ENCODE measurements around the gene CYTH4.

Gene CYTH4

DNA sequence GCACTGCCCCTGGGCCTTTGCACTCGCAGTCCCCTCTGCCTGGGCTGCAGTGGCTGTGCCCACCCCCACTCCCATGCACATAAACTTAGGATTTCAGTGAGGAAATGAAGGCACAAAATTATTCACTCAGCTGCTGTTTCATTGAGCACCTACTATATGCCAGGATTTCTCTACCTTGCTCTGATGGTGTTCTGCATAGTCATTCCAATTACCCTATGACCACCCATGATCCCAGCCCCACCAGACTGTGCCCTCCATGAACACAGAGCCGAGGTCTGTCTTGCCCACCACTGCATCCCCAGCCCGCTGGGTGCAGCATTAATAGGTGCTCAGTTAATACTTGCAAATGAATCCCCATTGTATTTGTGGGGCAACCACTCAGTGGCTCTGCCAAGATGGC, 10.9 kb downstream of the CYTH4 start:
- no peak for DNase-seq

DNA sequence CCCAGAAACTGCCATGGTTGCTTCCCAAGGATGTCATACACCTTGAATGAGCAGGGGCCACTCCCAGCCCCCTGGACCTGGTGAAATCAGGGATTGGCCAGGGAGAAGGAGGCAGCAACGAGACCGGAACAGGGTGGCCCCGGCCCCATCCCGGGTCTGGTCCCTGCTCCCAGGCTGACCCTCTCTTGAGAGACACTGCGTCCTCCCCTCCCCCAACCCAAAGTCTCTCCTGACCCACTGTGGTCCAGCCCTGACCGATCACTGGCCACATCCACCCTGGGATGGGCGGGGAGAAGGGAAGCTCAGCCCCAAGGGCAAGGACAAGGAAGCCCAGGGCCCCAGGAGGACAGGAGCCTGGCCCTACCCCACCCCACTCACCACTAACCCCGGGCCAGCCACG, 12.4 kb downstream of the CYTH4 start:
- no peak for DNase-seq

DNA sequence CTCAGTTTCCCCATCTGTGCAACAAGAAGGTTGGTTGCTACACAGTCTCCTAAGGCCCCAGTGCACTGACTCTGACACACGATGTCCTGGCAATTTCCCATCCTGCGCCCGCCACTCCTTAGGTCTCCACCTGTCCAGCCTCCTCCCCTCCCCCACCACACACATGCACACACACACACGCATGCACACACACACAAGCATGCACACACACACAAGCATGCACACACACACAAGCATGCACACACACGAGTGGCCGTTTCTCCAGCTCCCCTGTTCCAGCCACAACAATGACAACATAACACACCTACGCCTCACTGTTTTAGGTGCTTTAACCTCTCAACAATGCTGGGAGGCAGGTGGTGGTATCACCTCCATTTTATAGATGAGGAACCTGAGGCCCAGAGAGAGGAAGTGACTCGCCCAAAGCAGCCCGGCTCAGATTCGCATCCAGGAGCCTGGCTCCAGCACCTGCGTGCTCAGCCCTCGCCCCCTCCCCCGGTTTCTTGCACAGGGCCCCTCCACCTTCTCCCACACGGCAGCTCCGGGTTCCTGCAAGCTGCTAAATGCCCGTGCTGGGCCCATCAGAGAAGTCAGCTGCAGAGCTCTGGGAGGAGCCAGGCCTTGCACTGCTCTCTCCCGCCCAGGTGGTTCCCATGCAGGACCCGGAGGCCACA, 13.0 kb downstream of the CYTH4 start:
- DNase-seq: no peak

GRCh38 chr22:37295946-37296345, 13.6 kb downstream of the CYTH4 start:
- no peak for DNase-seq

GRCh38 chr22:37298748-37299495, 16.6 kb downstream of the CYTH4 start:
- DNase-seq: no peak

- DNase-seq: no peak
Measured at GRCh38 chr22:37299969-37300509, 17.7 kb downstream of the CYTH4 start.

GRCh38 chr22:37300551-37301017, 18.3 kb downstream of the CYTH4 start:
- no peak for DNase-seq

DNA sequence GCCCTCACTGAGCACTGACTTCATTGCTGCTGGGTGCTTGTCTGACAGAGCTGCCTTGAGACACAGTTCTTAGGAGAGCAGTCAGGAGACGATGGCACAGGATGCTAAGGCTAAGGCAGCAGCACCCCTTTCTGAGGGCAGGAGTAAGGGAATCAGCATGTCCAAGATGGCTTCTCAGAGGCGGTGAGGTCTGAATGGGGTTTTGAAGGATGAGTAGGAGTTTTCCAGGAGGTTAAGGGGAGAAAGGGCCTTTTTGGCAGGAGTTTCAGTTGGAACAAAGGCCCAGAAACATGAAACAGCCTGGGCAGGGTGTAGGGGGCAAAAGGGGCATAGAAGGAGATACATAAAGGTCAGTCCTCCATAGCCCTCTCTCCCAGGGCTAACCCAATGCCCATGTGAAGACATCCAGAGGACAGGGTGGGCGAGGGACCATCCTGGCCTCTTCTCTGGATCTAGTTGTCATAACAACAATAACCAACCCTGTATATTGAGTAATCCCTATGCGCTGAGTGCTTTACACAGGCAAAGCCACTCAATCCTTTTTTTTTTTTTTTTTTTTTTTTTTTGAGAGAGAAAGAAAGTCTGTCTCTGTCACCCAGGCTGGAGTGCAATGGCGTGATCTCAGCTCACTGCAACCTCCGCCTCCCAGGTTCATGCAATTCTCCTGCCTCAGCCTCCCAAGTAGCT, 19.0 kb downstream of the CYTH4 start:
- DNase-seq: no peak

DNA sequence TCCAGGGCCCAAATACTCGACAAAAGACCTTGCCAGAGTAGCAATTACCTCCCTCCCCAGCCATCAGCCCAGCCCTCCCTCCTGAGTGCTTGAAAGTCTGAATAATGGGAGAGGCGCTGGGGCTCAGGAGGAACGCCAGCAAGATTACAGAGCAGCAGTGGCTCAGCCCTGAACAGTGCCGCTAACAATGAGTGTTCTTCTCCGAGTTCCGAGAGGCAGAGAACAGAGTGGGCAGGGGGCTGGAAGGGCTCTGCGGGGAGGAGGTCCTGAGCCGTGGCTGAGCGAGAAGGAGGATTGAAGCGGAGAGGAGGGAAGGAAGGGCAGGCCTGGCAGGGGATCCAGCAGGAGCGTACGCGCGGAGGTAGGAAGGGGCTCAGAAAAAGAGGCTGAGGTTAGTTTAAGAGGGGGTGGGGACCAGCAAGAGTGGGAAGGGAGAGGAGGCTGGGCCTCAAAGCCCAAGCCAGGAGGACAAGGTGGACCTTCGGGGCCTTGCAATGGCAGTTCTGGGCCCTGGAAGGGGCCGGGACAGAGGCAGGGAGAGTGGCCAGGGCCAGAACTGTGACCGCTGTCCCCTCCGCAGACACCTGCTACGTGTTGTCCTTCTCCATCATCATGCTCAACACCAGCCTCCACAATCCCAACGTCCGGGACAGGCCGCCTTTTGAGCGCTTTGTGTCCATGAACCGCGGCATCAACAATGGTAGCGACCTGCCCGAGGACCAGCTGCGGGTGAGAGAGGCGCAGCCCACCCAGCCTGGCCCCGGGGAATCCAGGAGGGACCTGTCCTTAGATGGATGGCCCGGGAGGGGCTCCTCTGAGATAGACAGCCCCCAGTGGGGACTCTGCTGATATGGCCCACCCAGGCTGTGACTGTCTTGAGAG, 20.6 kb downstream of the CYTH4 start:
- no peak for DNase-seq

DNA sequence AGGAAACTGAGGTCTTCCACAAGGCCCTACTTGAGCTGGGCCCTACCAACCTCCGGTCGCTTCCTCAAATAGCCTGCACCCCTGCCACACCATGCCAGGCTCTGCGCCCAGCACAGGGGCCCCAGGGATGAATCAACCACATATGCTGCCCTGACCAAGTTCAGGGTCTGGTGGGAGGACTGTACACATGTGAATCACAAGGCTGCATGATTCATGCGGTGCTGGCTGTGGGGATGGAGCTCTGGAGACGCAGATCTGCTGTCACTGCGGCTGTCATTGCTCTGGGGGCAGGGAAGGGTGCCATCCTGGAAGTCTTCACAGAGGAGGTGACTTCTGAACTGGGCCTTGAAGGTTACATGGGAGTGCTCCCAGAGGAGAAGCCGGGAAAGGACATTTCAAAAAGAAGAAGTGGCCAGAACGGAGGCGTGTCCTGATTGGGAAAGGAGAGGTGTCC, 21.5 kb downstream of the CYTH4 start:
- peak; percentile 79 for DNase-seq

- DNase-seq: peak; percentile 38
Measured at GRCh38 chr22:37304595-37305343, 22.5 kb downstream of the CYTH4 start.

GRCh38 chr22:37305887-37306286, 23.6 kb downstream of the CYTH4 start:
- no peak for DNase-seq

DNA sequence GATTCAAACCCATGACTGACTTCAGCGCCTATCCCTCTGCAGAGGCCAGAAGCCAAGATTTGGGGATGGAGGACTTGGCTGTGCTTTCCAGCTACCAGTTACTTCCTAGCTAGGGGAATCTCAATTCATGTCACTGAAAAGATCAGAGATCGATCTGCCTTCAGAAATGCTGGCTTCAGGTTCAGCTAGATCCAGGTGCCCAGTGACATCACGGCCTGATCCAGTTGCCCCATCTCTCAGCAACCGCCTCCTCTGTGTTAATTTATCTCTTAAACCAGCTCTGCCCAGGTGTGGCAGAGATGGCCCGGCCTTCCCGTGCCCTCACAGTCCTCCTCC, 24.2 kb downstream of the CYTH4 start:
- no peak for DNase-seq

DNA sequence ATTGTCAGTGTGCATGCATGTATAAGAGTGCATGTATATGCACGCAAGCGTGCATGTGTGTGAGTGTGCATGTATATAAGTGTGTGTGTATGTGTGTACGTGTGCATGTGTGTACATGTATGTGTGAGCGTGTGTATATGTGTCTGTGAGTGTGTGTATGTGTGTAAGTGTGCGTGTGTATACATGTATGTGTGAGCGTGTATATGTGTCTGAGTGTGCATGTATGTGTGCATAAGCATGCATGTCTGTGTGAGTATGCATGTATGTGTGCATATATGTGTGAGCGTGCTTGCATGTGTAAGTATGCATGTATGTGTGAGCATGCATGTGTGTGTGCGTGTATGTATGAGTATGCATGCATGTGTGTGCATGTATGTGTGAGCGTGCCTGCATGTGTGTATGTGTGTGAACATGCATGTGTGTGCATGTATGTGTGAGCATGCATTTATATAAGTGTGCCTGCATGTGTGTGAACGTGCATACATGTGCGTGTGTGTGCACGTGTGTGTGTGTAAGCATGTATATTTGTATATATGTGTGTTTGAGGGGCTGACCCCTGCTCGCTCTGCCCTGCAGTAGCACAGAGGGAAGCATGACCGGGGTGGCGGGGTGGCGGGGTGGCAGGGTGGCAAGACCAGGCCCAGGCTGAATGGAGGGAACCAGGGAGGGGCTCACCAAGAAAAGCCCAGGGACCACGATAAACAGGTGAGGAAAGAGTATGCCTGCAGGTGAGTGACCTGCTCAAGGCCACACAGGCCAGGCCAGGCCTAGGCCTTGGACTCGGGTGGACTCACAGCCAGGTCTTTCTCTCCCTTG, 26.3 kb downstream of the CYTH4 start:
- DNase-seq: no peak

DNA sequence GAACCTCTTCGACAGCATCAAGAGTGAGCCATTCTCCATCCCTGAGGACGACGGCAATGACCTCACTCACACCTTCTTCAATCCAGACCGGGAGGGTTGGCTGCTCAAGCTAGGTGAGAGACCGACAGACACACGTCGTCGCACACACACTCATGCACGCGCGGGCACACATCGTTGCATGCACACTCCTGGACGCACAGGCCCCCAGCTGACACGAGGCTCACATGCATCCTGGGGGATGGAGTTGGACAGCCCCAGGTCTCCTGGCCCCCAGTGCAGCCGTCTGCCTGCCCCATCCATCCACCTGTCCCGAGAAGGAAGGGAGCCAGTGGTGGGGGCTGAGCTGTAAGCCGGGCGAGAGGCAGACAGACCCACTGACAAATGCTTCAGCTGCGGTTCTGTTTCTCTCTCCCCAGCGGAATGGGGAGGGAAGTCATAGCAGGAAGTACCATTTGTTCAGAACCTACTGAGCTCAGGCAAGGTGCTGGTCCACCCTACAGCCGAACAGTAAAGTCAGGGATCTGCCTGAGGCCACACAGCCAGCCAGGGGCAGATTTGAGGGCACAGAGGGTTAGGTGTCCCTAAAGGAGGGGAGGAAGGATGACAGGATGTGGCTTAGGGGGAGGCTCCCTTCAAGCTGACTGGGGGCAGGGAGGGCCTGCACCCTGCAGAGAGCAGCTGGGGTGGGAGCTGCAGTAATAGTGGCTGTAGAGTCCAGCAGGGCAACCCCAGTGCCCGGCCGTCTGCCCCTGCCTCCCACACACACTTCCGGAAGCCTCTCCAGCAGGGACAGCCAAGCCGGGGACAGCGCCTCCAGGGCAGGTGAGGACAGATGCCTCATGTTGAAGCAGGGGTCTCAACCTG, 27.1 kb downstream of the CYTH4 start:
- peak; percentile 28 for DNase-seq

GRCh38 chr22:37310075-37310606, 27.8 kb downstream of the CYTH4 start:
- no peak for DNase-seq

DNA sequence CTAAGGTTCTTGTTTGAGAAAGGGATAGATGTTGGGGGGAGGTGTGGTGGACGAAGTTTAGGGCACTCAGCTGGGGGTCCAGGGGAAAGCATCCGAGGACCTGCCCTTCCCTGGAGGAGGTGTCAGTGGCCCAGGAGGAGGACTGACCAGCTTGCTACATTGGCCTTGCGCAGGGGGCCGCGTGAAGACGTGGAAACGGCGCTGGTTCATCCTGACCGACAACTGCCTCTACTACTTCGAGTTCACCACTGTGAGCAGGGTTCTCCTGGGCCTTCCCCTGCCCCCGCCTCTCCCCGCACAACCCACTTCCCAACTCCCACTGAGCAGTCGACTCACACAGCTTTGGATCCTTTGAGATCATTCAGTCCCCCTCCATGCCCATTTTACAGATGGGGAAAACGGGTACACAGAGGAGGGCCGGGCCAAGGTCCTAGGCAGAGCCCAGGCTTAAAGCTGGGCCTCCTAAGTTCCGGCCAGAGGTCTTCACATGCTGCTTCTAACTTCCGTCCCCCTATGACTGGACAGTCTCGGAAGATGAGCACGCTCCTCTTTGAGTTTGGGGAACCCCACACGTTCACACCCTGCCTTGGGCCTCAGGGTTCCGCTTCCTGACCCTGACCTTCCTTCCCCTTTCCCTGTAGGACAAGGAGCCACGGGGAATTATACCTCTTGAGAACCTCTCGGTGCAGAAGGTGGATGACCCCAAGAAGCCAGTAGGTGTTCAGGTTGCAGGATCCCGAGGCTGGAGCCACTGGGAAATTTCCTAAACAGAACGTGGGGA, 28.7 kb downstream of the CYTH4 start:
- DNase-seq: no peak

GRCh38 chr22:37311761-37312312, 29.5 kb downstream of the CYTH4 start:
- no peak for DNase-seq
